Breast epithelium (tissue), 4 donors: ENCODE results near the gene FAM131C. TPM values are rescaled to one million over a fixed set of nuclear protein-coding genes. Genes with fewer than 3 reads are reported as not detected.
"Not testable (repeated sequence)": the region's sequence is repeated elsewhere in the genome, so short reads cannot be mapped to it uniquely, and the experiment has no call there.

Source experiments
- DNase-seq, 2 donors: peaks; one replicate each; pipeline ENCODE4 v3.0.0-alpha.2; 2019; ENCODE audit warnings: low spot score in 2 of 2
- H3K27ac ChIP-seq, 2 donors: fragments of 200-600 bp; sonication (generic) in 1 of 2; one replicate each; pipeline ENCODE4 v1.5.1; 2016 to 2019; ENCODE audit warnings: mild to moderate bottlenecking in 1 of 2
- H3K27me3 ChIP-seq, 2 donors: fragments of 200-600 bp; sonication (generic) in 1 of 2; one replicate each; pipeline versions ENCODE4 v1.5.1 to v1.6.0; 2017 to 2019; ENCODE audit warnings: control low read depth in 1 of 2, mild to moderate bottlenecking in 1 of 2
- H3K36me3 ChIP-seq: fragments of 200-600 bp; one replicate; pipeline ENCODE4 v1.5.1; 2019
- H3K4me1 ChIP-seq, 2 donors: fragments of 200-600 bp; sonication (generic); one replicate each; pipeline ENCODE4 v1.5.1; 2016 to 2019; ENCODE audit warnings: control low read depth in 1 of 2
- H3K4me3 ChIP-seq, 3 donors: fragments of 200-600 bp; sonication (generic); 1 replicate in 2 of 3; 2 replicates in 1 of 3; pipeline ENCODE4 v1.5.1; 2016 to 2019; ENCODE audit warnings: mild to moderate bottlenecking in 3 of 3, moderate library complexity in 2 of 3
- H3K9me3 ChIP-seq, 2 donors: fragments of 200-600 bp; sonication (generic) in 1 of 2; one replicate each; pipeline ENCODE4 v1.5.1; 2016 to 2019; ENCODE audit warnings: control low read depth in 1 of 2
- CTCF ChIP-seq, 3 donors: fragments of 450-650 bp; IDR thresholded peaks; one replicate each; pipeline ENCODE4 v1.5.1; 2016 to 2017; ENCODE audit warnings: antibody characterized with exemption in 3 of 3, mild to moderate bottlenecking in 3 of 3, moderate library complexity in 3 of 3
- POLR2A ChIP-seq: fragments of 450-650 bp; IDR thresholded peaks from one replicate; pipeline ENCODE4 v1.6.1; 2016; ENCODE audit warnings: antibody characterized with exemption, mild to moderate bottlenecking, moderate library complexity
- POLR2AphosphoS5 ChIP-seq, 3 donors: sonication (generic); formaldehyde crosslinking; IDR thresholded peaks; one replicate each; pipeline ENCODE4 v1.6.1; 2017; ENCODE audit warnings: antibody characterized with exemption in 3 of 3
- intact Hi-C: fragments of 100-400 bp; cut with DNase I; formaldehyde crosslinking; loops from one replicate; pipeline ENCODE4 v1.15.1; 2023; ENCODE audit warnings: low total_unique reads
- total RNA-seq, 3 donors: library from RNA; depleted of rRNA; stranded (reverse); fragments of >200 nt; gene quantifications; one replicate each; pipeline ENCODE4 v1.1.0, GENCODE V29; 2016

FAM131C gene
- total RNA-seq, 3 donors from 2014 or later: not detected

- Histone ChIP-seq H3K4me3 (no peak overlapping the region), H3K27me3 (no peaks in the 10 kb centered on the region), H3K27ac (no peak overlapping the region), H3K36me3 (no peaks in the 10 kb centered on the region), H3K9me3 (no peaks in the 10 kb centered on the region), H3K4me1 (no peaks in the 10 kb centered on the region)
- TF ChIP-seq POLR2A (no peak), CTCF (IDR thresholded peaks at IDR 0.05) (no peak), POLR2AphosphoS5 (IDR thresholded peaks at IDR 0.05) (no peak)
- intact Hi-C loops: no loop called here
- DNase-seq: no peak
These were observed 34.9 kb downstream of the FAM131C start for GRCh38 chr1:16038620-16038912.

DNA sequence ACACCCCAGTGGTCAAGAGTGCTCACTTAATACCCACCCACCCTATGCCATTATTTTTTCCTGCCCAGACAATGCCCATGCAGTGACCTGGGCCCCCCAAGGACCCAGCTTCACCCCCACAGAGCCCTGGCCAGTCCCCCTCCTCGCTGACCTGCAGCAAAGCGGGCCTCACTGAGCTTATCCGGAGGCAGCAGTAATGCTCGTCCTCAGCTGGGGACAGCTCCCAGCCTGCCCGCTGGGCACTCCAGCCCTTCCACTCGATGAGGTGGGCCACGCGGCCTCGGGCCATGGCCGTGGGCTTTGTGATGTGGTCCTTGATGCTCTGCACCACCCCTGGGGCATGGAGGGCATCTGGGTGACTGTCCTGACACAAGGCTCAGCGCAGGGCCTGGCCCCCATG, 37.0 kb downstream of the FAM131C start:
- intact Hi-C loops: loop anchor here (2.0 kb wide), 1 partner anchor 20 kb away; no protein-coding TSS in a partner anchor
- DNase-seq, H3K27ac ChIP-seq, H3K27me3 ChIP-seq, H3K9me3 ChIP-seq, H3K36me3 ChIP-seq, H3K4me3 ChIP-seq, H3K4me1 ChIP-seq: not testable (repeated sequence)

GRCh38 chr1:16033103-16033632, 40.3 kb downstream of the FAM131C start:
- H3K4me1 ChIP-seq, H3K27me3 ChIP-seq, H3K27ac ChIP-seq, H3K9me3 ChIP-seq, H3K36me3 ChIP-seq, intact Hi-C loops, H3K4me3 ChIP-seq, DNase-seq: not testable (repeated sequence)

GRCh38 chr1:16032388-16033102, 40.9 kb downstream of the FAM131C start:
- TF ChIP-seq POLR2A (no peak), CTCF (IDR thresholded peaks at IDR 0.05) (peak; percentile 91 to 99 (median 97))
- Histone ChIP-seq H3K4me3 (no peak overlapping the region), H3K27me3 (peaks cover 0 to 10% of the 10 kb centered on the region in 2 donors), H3K4me1 (no peaks in the 10 kb centered on the region), H3K9me3 (no peaks in the 10 kb centered on the region), H3K27ac (no peak overlapping the region), H3K36me3 (no peaks in the 10 kb centered on the region)
- intact Hi-C loops: no loop called here
- DNase-seq: peak; percentile 66 to 83

- H3K27ac ChIP-seq: no peak overlapping the region
- H3K4me1 ChIP-seq: peaks cover 5 to 6% of the 10 kb centered on the region in 2 donors
- H3K27me3 ChIP-seq: peaks cover 0 to 10% of the 10 kb centered on the region in 2 donors
- intact Hi-C loops: no loop called here
- TF ChIP-seq CTCF (IDR thresholded peaks at IDR 0.05) (no peak), POLR2AphosphoS5 (IDR thresholded peaks at IDR 0.05) (no peak), POLR2A (no peak)
- H3K36me3 ChIP-seq: no peaks in the 10 kb centered on the region
- DNase-seq: no peak
- H3K9me3 ChIP-seq: no peaks in the 10 kb centered on the region
- H3K4me3 ChIP-seq: no peak overlapping the region
These were observed 41.9 kb downstream of the FAM131C start for GRCh38 chr1:16031551-16031950.

DNA sequence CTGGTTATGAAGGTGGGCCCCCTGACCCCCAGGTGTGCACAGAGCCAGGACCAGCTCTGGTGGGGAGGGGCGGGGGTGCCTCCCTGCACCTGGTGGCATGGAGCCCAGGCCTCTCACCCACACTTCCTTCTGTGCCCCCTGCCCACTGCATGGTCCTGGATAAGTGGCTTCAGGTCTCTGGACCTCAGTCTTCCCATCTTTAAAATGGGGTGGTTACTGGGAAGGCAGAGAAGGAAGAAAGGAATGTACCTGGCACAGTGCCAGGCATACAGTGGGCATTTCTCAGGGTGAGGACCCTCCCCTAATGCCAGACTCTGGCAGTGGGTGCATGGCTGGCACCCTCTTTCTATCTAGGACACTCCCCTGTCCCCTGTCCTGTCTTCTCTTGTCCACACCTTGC, 44.2 kb downstream of the FAM131C start:
- peaks cover 0 to 10% of the 10 kb centered on the region in 2 donors for H3K27me3 ChIP-seq
- no peaks in the 10 kb centered on the region for H3K36me3 ChIP-seq
- no peak for DNase-seq
- intact Hi-C loops: no loop called here
- no peak overlapping the region for H3K27ac ChIP-seq
- H3K4me3 ChIP-seq: no peak overlapping the region
- peaks cover 5 to 6% of the 10 kb centered on the region in 2 donors for H3K4me1 ChIP-seq
- H3K9me3 ChIP-seq: no peaks in the 10 kb centered on the region
- TF ChIP-seq POLR2AphosphoS5 (IDR thresholded peaks at IDR 0.05) (no peak), POLR2A (no peak), CTCF (IDR thresholded peaks at IDR 0.05) (no peak)

- DNase-seq, H3K27me3 ChIP-seq, H3K27ac ChIP-seq, H3K4me3 ChIP-seq, H3K36me3 ChIP-seq, H3K4me1 ChIP-seq, intact Hi-C loops, H3K9me3 ChIP-seq: not testable (repeated sequence)
These were observed 44.5 kb downstream of the FAM131C start for GRCh38 chr1:16029003-16029268.
